Measurements from ENCODE around the gene OGG1.

DNA sequence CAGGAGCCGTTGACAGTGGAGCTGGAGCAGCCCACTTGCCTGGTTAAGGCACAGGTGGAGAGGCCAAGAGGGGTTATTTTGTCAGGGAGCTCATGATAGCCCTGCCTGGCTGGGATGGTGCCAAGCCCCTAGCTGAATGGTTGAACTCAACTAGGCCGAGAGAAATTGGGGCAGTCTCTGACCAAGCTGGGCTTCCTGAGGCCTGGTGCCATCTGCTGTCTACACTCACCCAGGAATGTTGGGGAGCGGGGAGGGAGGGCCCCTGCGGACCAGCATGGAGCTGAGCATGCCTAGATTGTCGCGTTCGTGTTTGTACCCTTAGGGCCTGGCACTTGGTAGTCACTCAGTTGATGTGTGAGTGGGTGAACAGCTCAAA is 17.0 kb upstream of the OGG1 start:
- TF ChIP-seq, protein P1, sequence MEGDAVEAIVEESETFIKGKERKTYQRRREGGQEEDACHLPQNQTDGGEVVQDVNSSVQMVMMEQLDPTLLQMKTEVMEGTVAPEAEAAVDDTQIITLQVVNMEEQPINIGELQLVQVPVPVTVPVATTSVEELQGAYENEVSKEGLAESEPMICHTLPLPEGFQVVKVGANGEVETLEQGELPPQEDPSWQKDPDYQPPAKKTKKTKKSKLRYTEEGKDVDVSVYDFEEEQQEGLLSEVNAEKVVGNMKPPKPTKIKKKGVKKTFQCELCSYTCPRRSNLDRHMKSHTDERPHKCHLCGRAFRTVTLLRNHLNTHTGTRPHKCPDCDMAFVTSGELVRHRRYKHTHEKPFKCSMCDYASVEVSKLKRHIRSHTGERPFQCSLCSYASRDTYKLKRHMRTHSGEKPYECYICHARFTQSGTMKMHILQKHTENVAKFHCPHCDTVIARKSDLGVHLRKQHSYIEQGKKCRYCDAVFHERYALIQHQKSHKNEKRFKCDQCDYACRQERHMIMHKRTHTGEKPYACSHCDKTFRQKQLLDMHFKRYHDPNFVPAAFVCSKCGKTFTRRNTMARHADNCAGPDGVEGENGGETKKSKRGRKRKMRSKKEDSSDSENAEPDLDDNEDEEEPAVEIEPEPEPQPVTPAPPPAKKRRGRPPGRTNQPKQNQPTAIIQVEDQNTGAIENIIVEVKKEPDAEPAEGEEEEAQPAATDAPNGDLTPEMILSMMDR (IDR thresholded peaks at IDR 0.05) = no peak
- TF ChIP-seq POLR2A (IDR thresholded peaks at IDR 0.05) = no peak
